ENCODE results near the gene TAS2R39.

TAS2R39 gene

GRCh38 chr7:143217806-143218205 is 34.6 kb downstream of the TAS2R39 start:
- no peak for DNase-seq

GRCh38 chr7:143221286-143221685 is 38.1 kb downstream of the TAS2R39 start:
- DNase-seq, result no peak

- DNase-seq, result no peak
Observed at GRCh38 chr7:143221737-143222136, 38.5 kb downstream of the TAS2R39 start, which contains the start of gene TAS2R40. TAS2R40 (plus strand) TSS chr7:143222037; CDS start chr7:143222079, 42 bp downstream.

GRCh38 chr7:143222782-143223181 is 39.6 kb downstream of the TAS2R39 start:
- no peak for DNase-seq

GRCh38 chr7:143223784-143224183 is 40.6 kb downstream of the TAS2R39 start:
- no peak for DNase-seq

GRCh38 chr7:143225047-143225446 is 41.8 kb downstream of the TAS2R39 start:
- DNase-seq, result no peak

GRCh38 chr7:143227806-143228205 is 44.6 kb downstream of the TAS2R39 start:
- DNase-seq, result no peak

GRCh38 chr7:143229054-143229790 is 46.0 kb downstream of the TAS2R39 start:
- DNase-seq, result no peak

GRCh38 chr7:143230602-143231457 is 47.6 kb downstream of the TAS2R39 start:
- no peak for DNase-seq

Data from NCI-H2029 treated with DMSO at 0.1 percent for 48 hours (cell line).